ENCODE measurements around the gene ERBB4. TPM values are rescaled to one million over a fixed set of nuclear protein-coding genes. Genes with fewer than 3 reads are reported as not detected.

The ERBB4 gene
- total RNA-seq, 4 donors from 2014 or later: 0.16 to 12.7 (median 0.27) TPM; not detected in 1

GRCh38 chr2:212426637-212427412 lies 111.8 kb downstream of the ERBB4 start:
- Histone ChIP-seq H3K4me3 (no peak overlapping the region), H3K27ac (no peak overlapping the region), H3K36me3 (no peaks in the 10 kb centered on the region), H3K9me3 (no peaks in the 10 kb centered on the region), H3K4me1 (no peaks in the 10 kb centered on the region), H3K27me3 (no peaks in the 10 kb centered on the region)
- no peak for DNase-seq
- intact Hi-C loops (cut with DNase I; ENCODE audit: low total_unique reads): no loop called here
- in situ Hi-C loops (cut with MboI; ENCODE audit: low pct_ligation_motif_present in 1 of 4, low pct_unique_long_range_greater_than_20kb in 1 of 4, low sequenced_read_pairs in 3 of 4): no loop called here
- WGBS, 2 donors (ENCODE audit: low coverage in 1 of 2): 57 to 74% methylated on average over 4 to 5 of the region's 5 CpGs
- TF ChIP-seq POLR2AphosphoS5 (IDR thresholded peaks at IDR 0.05): no peak
- no peak for TF ChIP-seq POLR2A (IDR thresholded peaks at IDR 0.05)
- TF ChIP-seq EP300 (IDR thresholded peaks at IDR 0.05; ENCODE audit: low read depth): no peak
- no peak for TF ChIP-seq CTCF (IDR thresholded peaks at IDR 0.05)

GRCh38 chr2:212424082-212424481 lies 114.5 kb downstream of the ERBB4 start:
- no peaks in the 10 kb centered on the region for H3K36me3 ChIP-seq
- no peaks in the 10 kb centered on the region for H3K4me1 ChIP-seq
- no peaks in the 10 kb centered on the region for H3K27me3 ChIP-seq
- no peaks in the 10 kb centered on the region for H3K9me3 ChIP-seq
- H3K27ac ChIP-seq: no peak overlapping the region
- DNase-seq: no peak
- intact Hi-C loops (cut with DNase I; ENCODE audit: low total_unique reads): no loop called here
- no peak for TF ChIP-seq CTCF (IDR thresholded peaks at IDR 0.05)
- no peak for TF ChIP-seq POLR2AphosphoS5 (IDR thresholded peaks at IDR 0.05)
- TF ChIP-seq POLR2A (IDR thresholded peaks at IDR 0.05): no peak
- TF ChIP-seq EP300 (IDR thresholded peaks at IDR 0.05; ENCODE audit: low read depth): no peak
- H3K4me3 ChIP-seq: no peak overlapping the region
- in situ Hi-C loops (cut with MboI; ENCODE audit: low pct_ligation_motif_present in 1 of 4, low pct_unique_long_range_greater_than_20kb in 1 of 4, low sequenced_read_pairs in 3 of 4): no loop called here

GRCh38 chr2:212423089-212423488 lies 115.5 kb downstream of the ERBB4 start:
- no peaks in the 10 kb centered on the region for H3K36me3 ChIP-seq
- H3K9me3 ChIP-seq: no peaks in the 10 kb centered on the region
- TF ChIP-seq EP300 (IDR thresholded peaks at IDR 0.05; ENCODE audit: low read depth) (no peak), CTCF (IDR thresholded peaks at IDR 0.05) (no peak), POLR2A (IDR thresholded peaks at IDR 0.05) (no peak), POLR2AphosphoS5 (IDR thresholded peaks at IDR 0.05) (no peak)
- no peak overlapping the region for H3K27ac ChIP-seq
- H3K27me3 ChIP-seq: no peaks in the 10 kb centered on the region
- no peak overlapping the region for H3K4me3 ChIP-seq
- in situ Hi-C loops (cut with MboI; ENCODE audit: low pct_ligation_motif_present in 1 of 4, low pct_unique_long_range_greater_than_20kb in 1 of 4, low sequenced_read_pairs in 3 of 4) (no loop called here), intact Hi-C loops (cut with DNase I; ENCODE audit: low total_unique reads) (no loop called here)
- WGBS, 2 donors (ENCODE audit: low coverage in 1 of 2): 47 to 73% methylated on average over 1 of the region's 1 CpG
- H3K4me1 ChIP-seq: no peaks in the 10 kb centered on the region
- DNase-seq: no peak

GRCh38 chr2:212421556-212422334 lies 116.9 kb downstream of the ERBB4 start:
- no peaks in the 10 kb centered on the region for H3K36me3 ChIP-seq
- 77 to 79% methylated on average over 4 of the region's 4 CpGs for WGBS, 2 donors (ENCODE audit: low coverage in 1 of 2)
- in situ Hi-C loops (cut with MboI; ENCODE audit: low pct_ligation_motif_present in 1 of 4, low pct_unique_long_range_greater_than_20kb in 1 of 4, low sequenced_read_pairs in 3 of 4): no loop called here

More at GRCh38 chr2:212421556-212422334, 116.9 kb downstream of the ERBB4 start:
- intact Hi-C loops (cut with DNase I; ENCODE audit: low total_unique reads): no loop called here
- Histone ChIP-seq H3K4me1 (no peaks in the 10 kb centered on the region), H3K9me3 (no peaks in the 10 kb centered on the region), H3K27me3 (no peaks in the 10 kb centered on the region), H3K4me3 (no peak overlapping the region), H3K27ac (no peak overlapping the region)
- TF ChIP-seq POLR2AphosphoS5 (IDR thresholded peaks at IDR 0.05) (no peak), POLR2A (IDR thresholded peaks at IDR 0.05) (no peak), CTCF (IDR thresholded peaks at IDR 0.05) (no peak), EP300 (IDR thresholded peaks at IDR 0.05; ENCODE audit: low read depth) (no peak)
- no peak for DNase-seq

Measured in transverse colon (tissue), 4 donors.